NCI-H748 (cell line): ENCODE results near the gene CELF4.

Experiments used
- DNase-seq: peaks from one replicate; lab custom pipeline; 2025; ENCODE audit not compliant: unreplicated experiment; lab: John Stamatoyannopoulos, UW

CELF4 gene

DNA sequence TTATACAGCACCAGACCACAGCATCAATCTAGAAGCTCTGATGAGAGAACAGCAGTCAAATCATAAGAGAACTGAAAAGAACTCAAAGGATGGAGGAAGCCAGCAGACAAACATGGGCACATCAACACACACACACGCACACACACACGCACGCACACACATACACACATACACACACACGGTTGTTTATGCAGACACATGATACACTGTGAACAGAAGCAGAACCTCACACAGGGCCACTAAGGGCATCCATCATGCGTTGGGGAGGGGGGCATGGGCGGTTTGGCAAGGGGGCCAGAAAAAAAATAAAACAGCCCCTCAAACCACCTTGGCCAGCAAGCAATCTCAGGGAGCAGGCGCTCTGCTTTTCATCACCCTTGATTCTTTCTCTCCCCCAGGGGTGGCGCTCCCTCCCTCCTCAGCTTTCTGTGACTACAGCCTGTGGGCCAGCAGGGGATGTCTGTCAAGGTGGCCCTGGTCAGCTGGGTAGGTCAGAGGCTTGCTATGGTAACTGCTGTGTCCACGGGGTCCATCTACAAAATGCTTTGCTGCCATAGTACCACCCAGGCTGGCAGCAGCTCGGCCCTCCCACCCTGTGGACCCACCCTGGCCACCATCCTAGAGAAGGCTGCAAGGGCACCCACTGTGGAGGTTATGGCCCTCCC, 318.0 kb downstream of the CELF4 start:
- no peak for DNase-seq

DNA sequence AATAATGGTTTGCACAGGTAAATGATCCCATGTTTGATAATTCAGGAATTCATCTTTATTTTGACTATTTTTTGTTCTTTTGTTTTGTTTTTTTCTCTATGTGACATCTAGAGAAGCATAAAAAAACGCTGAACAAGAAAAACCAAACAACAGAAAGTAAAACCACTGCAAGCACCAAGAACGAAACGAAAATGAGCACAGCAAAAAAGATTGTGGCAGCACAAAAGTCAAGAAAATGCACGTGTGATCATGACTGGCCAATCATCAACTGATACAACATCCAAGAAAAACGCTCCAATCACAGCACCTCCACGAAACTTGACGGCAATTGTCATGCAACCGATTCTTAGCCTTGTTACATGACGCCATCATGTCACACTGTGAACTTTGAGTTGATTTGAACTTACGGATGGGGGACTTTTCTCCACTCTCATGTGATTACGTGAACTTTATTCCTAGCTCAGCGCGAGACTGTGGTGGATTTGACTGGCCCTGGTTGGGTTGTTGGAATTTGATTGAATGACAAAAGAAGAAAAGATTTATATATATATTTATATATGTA, 318.7 kb downstream of the CELF4 start:
- no peak for DNase-seq

DNA sequence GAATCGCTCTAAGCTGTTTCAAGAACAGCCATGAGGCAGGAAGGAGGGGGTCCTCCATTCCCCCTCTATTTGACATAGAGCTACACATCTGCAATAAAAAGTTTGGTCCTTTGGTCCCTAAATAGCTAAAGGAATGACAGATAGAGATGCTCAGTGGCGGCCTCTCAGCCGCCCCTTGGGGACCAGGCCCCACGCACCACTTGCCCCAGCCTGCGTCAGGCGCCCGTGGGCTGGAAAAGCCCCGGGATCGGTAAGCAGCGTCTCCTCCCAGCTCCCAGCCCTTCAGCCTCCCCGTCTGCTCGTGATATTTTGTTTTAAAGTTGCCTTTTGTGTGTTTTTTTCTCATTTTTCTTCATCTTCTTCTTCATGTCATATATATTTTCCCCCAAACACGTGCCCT, 321.0 kb downstream of the CELF4 start:
- no peak for DNase-seq

DNA sequence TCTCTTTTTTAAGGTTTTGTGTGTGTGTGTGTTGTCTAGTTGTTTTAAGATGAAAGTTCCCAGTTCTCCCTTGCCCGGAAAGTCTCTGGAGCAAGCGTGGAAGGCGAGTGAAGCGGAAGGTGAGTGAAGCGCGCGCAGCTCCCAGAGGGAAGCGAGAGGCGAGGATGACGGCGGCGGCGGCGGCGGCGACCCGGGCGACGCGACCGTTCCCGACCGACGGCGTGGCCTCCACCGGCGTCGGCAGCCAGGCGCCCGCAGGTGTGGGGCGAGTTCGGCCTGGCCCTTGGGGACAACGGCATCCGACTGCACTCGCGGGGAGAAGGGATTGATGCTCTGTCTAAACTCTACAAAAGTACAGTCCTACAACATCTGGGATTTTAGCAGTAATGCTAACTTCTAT, 321.9 kb downstream of the CELF4 start:
- DNase-seq, result no peak

DNA sequence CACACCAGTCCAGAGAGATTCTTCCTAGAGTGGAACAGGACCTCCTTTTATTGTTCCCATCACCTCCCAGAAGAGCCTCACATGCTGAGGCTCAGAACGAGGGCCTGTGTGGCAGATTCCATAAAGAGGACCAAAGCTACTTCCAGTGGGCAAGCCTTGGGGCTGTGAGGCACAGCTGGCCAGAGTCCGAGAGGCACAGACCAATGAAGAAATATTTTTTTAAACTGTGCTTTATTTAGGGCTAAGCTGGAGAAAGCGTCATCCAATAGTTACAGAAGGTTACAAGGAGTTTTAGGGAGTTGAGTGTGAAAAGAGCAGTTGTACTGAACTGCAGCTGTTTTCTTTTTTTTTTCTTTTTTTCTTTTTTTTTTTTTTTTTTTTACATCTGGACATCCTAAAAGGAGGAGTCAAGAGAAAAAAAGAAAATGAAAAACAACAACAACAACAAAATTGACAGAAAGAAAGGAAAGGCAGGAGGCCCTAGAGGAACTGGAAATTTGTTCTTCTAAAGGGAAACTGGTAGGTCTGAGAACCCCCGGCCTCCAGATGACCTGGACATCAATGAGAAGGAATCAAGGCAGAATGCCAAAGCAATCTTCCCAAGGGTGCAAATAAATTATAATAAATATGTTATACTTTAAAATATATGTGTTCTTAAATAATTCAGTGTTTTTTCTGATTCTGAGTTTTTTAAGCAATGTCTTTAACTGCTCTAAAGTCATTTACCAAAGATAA, 322.6 kb downstream of the CELF4 start:
- no peak for DNase-seq

DNA sequence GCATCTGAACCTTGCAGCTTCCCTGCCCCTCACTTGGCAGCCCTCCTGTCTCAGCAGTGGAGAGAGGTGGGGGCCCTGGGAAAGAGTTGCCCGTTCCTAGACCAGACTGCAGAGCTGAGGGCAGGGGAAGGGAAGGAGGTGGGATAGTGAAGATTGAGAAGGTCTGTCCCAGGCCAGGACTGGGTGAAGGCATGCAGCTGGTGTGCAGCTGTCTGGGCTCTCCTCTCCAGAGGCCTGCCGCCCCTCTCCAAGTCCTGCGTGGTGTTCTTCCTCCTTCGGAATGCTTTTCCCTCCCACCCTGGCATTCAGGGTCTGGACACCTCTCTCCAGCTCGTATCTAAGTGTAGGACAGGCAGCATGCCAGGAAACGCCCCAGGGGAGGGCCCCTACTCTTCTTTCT, 323.5 kb downstream of the CELF4 start:
- no peak for DNase-seq

DNA sequence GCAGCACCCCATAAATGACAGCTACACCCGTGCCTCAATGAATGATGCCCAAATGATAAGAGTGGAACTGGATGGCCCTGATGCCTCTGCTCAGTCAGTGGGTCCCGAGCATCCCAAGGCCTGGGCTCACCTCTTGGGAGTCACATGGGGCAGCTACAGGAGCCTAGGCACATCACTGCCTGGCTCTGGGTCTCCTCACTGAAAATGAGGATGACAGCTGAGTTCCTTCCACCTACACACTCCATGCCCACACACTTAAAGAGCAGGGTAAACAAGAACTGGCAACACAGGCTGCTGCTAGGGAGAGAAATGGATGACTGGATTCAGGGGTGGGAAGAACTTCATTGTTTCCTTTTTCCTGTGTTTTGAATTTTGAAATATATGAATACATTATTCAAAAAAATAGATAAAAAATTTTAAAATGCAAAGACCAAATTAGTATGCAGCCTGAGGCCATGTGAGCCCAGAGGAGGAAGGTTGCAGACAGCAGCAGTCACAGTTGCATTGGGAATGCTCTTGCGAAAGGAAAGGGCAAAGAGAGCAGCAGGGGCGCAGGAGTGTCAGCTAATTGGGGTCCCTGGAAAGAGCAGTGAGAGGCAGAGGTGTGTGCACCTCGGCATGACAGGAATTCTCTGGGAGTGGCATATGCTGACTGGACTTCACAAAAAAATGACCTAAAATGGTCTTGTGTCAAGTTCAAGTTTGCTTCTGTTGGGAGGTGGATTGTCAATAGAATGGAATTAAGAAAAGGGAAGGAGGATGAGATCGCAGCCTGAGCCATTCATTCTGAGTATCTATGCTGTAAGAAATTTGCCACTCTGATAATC, 327.1 kb downstream of the CELF4 start:
- DNase-seq, result no peak

DNA sequence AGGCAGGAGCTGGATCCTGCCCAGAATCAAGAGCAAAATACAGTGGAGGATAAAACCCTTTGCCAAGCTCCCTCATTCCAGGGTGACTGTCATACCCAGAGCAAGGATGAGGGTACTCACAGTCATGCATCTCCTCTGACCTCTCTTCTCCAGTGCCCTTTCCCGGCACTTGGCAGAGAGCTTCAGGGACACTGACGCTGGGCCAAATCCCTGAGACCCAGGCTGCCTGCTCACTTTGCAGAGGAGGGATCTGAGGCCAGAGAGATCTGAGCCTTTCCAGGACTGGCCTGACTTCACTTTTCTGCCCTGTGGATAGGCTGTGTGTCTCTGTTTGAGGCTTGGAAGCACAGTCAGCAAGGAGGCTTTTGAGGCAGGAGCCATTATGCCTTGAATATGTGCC, 330.0 kb downstream of the CELF4 start:
- DNase-seq, result no peak

DNA sequence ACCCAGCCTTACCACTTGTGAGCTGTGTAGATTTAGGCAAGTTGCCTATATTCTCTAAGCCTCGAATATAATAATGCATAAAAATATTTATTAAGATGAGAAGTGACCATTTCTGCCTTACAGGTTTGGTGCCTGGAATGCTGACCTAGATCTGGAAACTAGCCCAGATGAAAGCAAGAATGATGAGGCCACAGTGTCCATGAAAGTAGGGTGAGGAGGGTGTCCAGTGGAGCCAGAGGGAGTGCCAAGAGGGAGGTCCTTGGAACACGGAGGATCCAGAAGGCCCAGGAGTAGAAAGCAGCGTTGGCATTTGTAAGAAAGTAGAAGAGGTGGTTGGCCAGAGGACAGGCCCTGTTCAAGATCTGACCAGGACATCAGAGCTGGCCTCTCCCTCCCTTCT, 334.3 kb downstream of the CELF4 start:
- DNase-seq, result no peak

DNA sequence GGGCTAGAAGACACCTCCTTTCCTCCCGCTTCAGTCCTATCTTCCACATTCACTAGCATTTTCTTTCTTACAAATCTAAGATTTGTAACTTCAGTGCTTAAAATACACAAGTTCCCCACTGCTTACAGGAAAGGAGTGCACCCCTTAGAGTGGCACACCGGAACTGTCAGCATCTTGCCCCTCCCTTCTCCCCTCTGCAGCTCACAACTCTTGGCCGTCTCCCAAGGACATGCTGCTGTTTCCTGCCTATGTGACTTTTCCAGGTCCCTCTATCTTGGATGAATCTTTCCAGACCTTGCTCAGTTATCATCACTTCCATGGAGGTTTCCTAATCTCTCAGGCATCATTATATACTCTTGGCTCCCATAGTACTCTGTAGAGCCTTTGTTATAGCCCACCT, 334.8 kb downstream of the CELF4 start:
- no peak for DNase-seq

DNA sequence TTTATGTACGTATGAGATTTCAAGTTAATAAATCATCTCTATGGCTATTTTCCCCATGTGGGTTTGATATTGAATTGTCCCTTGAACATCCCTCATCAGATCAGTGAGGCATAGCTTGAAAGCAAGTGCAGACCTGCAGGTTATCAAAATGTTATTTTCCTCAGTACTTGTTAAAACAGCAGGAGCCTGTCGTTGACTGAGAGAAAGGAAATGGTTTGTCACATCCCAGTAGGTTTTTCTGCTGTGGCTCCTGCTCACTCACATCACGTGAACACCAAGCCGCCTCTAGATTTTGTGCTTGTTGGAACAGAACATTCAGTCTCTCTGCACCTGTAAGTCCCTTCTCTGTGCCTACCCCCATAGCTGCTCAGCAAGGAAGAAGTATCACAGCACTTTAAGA, 340.3 kb downstream of the CELF4 start:
- DNase-seq, result no peak

DNA sequence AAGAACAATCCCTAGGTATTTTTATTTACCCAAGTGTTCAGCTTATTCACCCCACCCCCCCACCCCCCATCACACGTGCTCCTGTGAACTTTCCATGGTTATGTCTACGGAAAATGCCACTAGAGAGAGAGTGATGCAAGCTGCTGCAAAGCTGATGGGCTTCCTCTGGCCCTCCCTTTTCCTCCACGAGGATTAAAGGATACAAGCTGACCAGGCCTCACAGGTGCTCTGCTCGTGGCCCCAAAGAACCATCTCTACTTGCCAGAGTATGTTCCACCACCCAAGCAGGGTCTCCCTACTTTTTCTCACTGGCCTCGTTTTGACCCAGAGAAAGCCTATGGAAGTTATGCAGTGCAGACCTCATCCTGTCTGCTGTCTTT, 342.6 kb downstream of the CELF4 start:
- DNase-seq, result no peak

DNA sequence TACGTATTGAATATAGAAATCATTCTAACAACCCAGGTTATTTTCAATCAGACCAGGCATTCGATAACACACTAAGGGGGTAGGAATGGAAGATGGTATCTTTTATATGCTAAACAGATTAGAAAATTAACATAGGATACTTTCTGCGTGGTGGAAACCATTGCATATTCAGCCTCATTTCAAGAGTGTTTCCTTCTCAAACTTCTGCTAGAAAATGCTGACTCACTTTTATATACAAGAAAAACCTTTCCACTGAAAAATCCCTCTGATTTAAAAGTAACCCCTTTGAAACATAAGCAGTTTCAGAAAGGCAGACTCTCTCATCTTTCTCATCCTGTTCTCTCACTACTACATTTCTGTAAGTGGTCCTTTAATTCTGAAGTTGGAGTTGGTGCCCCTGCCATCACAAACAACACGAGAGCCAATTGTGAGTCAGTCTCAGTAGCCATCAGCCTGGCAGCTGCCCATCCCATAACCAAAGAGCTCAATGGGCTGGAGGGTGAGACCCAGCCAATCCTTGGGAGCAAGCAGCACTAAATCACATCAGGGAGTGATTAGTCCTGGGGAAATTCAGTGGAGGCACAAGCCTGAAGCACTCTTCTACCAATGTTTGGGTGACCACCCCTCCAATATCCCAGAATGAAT, 343.1 kb downstream of the CELF4 start:
- DNase-seq, result no peak

DNA sequence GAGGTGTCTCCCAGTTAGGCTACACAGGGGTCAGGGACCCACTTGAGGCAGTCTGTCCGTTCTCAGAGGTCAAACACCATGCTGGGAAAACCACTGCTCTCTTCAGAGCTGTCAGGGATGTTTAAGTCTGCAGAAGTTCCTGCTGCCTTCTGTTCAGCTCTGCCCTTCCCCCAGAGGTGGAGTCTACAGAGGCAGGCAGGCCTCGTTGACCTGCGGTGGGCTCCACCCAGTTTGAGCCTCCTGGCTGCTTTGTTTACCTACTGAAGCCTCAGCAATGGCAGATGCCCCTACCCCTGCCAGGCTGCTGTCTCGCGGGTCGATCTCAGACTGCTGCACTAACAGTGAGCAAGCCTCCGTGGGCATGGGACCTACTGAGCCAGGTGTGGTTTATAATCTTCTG, 346.3 kb downstream of the CELF4 start:
- DNase-seq, result no peak

DNA sequence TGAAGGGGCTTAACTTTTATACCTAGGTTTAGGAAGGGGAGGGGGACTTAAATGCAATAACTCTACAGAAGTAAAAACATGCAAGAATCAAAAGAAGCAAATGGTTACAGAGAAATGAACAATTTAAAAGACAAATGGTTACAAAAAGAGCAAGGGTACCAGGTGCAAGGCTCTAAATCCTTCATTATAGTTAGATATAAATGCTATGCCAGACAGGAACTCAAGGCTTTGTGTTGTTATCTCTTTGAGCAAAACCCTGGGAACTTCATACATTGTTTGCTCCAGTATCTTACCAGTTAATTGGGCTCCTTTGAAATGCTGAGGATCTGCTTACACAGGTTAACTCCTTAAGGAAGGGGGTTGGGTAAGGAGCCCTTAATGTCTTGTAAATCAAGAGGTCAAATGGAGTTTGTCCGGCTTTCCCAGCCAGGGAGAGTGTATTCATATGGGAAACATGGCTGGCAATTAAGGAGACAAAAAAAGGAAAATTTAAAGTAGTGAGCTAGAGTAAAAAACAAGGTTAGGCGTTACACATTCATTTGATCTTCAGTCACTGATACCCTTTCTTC, 347.5 kb downstream of the CELF4 start:
- DNase-seq, result no peak

DNA sequence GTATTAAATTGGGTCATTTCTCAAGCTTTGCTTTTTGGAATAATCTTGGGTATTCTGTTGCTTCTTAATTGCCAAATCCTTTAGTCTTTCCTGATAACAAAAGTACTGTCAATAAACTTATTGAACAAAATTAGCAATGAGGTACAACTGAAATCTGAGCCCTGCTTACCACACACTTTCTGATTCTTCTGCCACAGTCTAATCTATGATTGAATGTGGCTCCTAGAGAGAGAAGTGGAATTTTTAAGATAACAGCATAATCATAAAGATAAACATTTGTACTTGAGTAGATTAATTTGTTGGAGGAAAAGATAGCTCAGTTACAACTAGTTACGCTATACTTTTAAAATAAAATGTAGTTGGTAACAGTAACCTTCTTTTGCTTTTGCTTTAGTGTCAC, 354.8 kb downstream of the CELF4 start:
- no peak for DNase-seq

DNA sequence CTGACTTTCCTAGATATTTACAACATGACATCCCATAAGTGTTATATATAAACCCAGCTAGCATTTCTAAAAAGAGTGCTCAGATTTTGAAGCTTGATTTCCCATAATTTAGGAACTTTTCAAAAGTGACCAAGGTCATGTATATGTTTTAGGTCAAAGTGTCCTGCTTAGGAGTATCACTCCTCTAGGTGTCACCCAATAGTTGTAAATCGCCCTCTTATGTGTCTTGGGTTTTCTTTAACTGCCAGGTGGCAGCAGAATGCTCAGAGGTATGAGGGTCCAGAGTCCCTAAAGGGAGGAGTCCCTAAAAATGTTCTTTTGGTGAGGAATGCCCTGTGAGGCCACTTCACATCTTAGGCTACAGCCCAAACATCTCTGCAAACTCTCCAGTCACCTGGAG, 358.3 kb downstream of the CELF4 start:
- DNase-seq, result no peak

DNA sequence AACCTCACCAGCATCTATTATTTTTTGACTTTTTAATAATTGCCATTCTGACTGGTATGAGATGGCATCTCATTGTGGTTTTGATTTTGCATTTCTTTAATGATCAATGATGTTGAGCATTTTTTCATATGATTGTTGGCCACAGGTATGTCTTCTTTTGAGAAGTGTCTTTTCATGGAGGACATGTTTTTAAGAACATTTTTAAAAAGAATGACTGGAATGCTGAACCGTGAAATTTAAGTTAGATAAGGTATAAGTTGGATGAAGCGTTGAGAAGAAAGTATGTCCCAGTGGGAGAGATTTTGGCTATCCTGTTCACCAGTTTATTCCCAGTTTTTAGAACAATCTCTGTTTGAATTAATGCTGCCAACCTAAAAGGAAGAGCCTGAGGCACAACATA, 365.9 kb downstream of the CELF4 start:
- no peak for DNase-seq
